MCF 10A (cell line): ENCODE measurements around the gene AK5. TPM values are rescaled to one million over a fixed set of nuclear protein-coding genes. Genes with fewer than 3 reads are reported as not detected.

Source experiments
- BruUV-seq: library from RNA; stranded (reverse); fragments of 400-500 nt; replicated peaks from 2 replicates; lab custom pipeline; 2021; lab: Mats Ljungman, UMichigan
- CTCF ChIA-PET: fragments of 300-600 bp; sonication (Branson Sonifier 250); formaldehyde crosslinking; extraction: SDS; loops from one replicate; lab custom pipeline; 2021; ENCODE audit warnings: antibody characterized with exemption, inconsistent platforms; lab: Yijun Ruan, JAX
- POLR2A ChIA-PET: fragments of 300-600, 350-650 bp; sonication (Branson Sonifier 250); formaldehyde crosslinking; extraction: SDS; loops from one replicate; lab custom pipeline; 2020; ENCODE audit warnings: antibody characterized with exemption, inconsistent platforms; lab: Yijun Ruan, JAX
- DNase-seq: peaks from one replicate; pipeline ENCODE4 v3.0.0-alpha.2; 2018; ENCODE audit not compliant: unreplicated experiment
- H3K27ac Mint-ChIP-seq: one replicate; pipeline ENCODE4 v1.8.0; 2022; ENCODE audit warnings: mild to moderate bottlenecking, low read depth, mixed read lengths; ENCODE audit not compliant: unreplicated experiment
- H3K27me3 Mint-ChIP-seq: one replicate; pipeline ENCODE4 v1.8.0; 2022; ENCODE audit warnings: mixed read lengths; ENCODE audit not compliant: insufficient read depth, unreplicated experiment
- H3K36me3 Mint-ChIP-seq: one replicate; pipeline ENCODE4 v1.8.0; 2022; ENCODE audit warnings: mild to moderate bottlenecking, moderate library complexity, mixed read lengths; ENCODE audit not compliant: insufficient read depth, unreplicated experiment
- H3K4me1 Mint-ChIP-seq: one replicate; pipeline ENCODE4 v1.8.0; 2022; ENCODE audit warnings: mixed read lengths; ENCODE audit not compliant: insufficient read depth, unreplicated experiment
- H3K4me3 Mint-ChIP-seq: one replicate; pipeline ENCODE4 v1.8.0; 2022; ENCODE audit warnings: mild to moderate bottlenecking, moderate library complexity, mixed read lengths; ENCODE audit not compliant: unreplicated experiment
- H3K9me3 Mint-ChIP-seq: one replicate; pipeline ENCODE4 v1.8.0; 2022; ENCODE audit warnings: mixed read lengths; ENCODE audit not compliant: unreplicated experiment
- CTCF ChIP-seq: fragments of 200-600 bp; IDR thresholded peaks from one replicate; pipeline ENCODE4 v1.8.0; 2022; ENCODE audit warnings: antibody characterized with exemption, mild to moderate bottlenecking; ENCODE audit not compliant: unreplicated experiment
- intact Hi-C: fragments of 100-400 bp; cut with micrococcal nuclease; formaldehyde crosslinking; loops from 2 replicates; pipeline ENCODE4 v1.14.1; 2022
- total RNA-seq: library from RNA; stranded (reverse); gene quantifications from 2 replicates; pipeline ENCODE4 v1.2.3, GENCODE V29; 2022

The AK5 gene
- total RNA-seq, 1 experiment from 2014 or later = not detected

- TF ChIP-seq CTCF = no peak
- BruUV-seq = no TSS peak
- H3K4me3 Mint-ChIP-seq = no peak overlapping the region
- no peaks in the 10 kb centered on the region for H3K27me3 Mint-ChIP-seq
- intact Hi-C loops = no loop called here
- no peaks in the 10 kb centered on the region for H3K36me3 Mint-ChIP-seq
- H3K4me1 Mint-ChIP-seq = no peaks in the 10 kb centered on the region
- no peak for DNase-seq
- ChIA-PET POLR2A (no interaction called here), CTCF (no interaction called here)
- H3K27ac Mint-ChIP-seq = no peak overlapping the region
- no peaks in the 10 kb centered on the region for H3K9me3 Mint-ChIP-seq
Observed at GRCh38 chr1:77373702-77374101, 91.9 kb downstream of the AK5 start.

GRCh38 chr1:77375541-77375940 lies 93.7 kb downstream of the AK5 start:
- BruUV-seq = no TSS peak
- no peaks in the 10 kb centered on the region for H3K4me1 Mint-ChIP-seq
- H3K27me3 Mint-ChIP-seq = no peaks in the 10 kb centered on the region
- H3K36me3 Mint-ChIP-seq = no peaks in the 10 kb centered on the region
- H3K27ac Mint-ChIP-seq = no peak overlapping the region
- ChIA-PET POLR2A (no interaction called here), CTCF (no interaction called here)
- H3K9me3 Mint-ChIP-seq = no peaks in the 10 kb centered on the region
- no peak for TF ChIP-seq CTCF
- DNase-seq = no peak
- H3K4me3 Mint-ChIP-seq = no peak overlapping the region
- intact Hi-C loops = no loop called here

GRCh38 chr1:77375990-77376389 lies 94.2 kb downstream of the AK5 start:
- ChIA-PET POLR2A (no interaction called here), CTCF (no interaction called here)
- no peak for DNase-seq
- no peaks in the 10 kb centered on the region for H3K9me3 Mint-ChIP-seq
- H3K36me3 Mint-ChIP-seq = no peaks in the 10 kb centered on the region
- no peak overlapping the region for H3K4me3 Mint-ChIP-seq
- no peaks in the 10 kb centered on the region for H3K27me3 Mint-ChIP-seq
- no peak for TF ChIP-seq CTCF
- no TSS peak for BruUV-seq
- intact Hi-C loops = no loop called here
- H3K27ac Mint-ChIP-seq = no peak overlapping the region
- H3K4me1 Mint-ChIP-seq = no peaks in the 10 kb centered on the region

GRCh38 chr1:77378723-77379535 lies 97.1 kb downstream of the AK5 start:
- no TSS peak for BruUV-seq

More at GRCh38 chr1:77378723-77379535, 97.1 kb downstream of the AK5 start:
- Mint-ChIP-seq H3K4me1 (no peaks in the 10 kb centered on the region), H3K9me3 (no peaks in the 10 kb centered on the region), H3K27me3 (no peaks in the 10 kb centered on the region), H3K36me3 (no peaks in the 10 kb centered on the region), H3K4me3 (no peak overlapping the region), H3K27ac (no peak overlapping the region)
- CTCF ChIA-PET = interaction anchor here (1.2 kb wide), 1 partner anchor 155 kb away, joined by 3 read pairs; no protein-coding TSS in a partner anchor
- POLR2A ChIA-PET = no interaction called here
- intact Hi-C loops = no loop called here
- TF ChIP-seq CTCF = no peak
- DNase-seq = no peak
